PC-9 (cell line): ENCODE data around the gene XPO1.

ENCODE experiments used
- CTCF ChIP-seq: fragments of 200-600 bp; sonication (generic); conservative IDR thresholded peaks from 2 replicates; pipeline ENCODE4 v1.6.1; 2017; ENCODE audit warnings: mixed run types, antibody characterized with exemption, mild to moderate bottlenecking, moderate library complexity
- EZH2 ChIP-seq: fragments of 200-600 bp; sonication (generic); IDR thresholded peaks from 2 replicates; pipeline ENCODE4 v1.8.0; 2017; ENCODE audit warnings: antibody characterized with exemption, low read depth

- no peak for TF ChIP-seq EZH2
- no peak for TF ChIP-seq CTCF
Observed at GRCh38 chr2:61537950-61538199, 281 bp downstream of the XPO1 start.
